ENCODE data around the gene TMPRSS7. TPM values are rescaled to one million over a fixed set of nuclear protein-coding genes. Genes with fewer than 3 reads are reported as not detected.
A peak's percentile ranks its signal among the peaks of the same experiment; 100 is the strongest.

Gene TMPRSS7
- total RNA-seq, 6 experiments from 2014 or later = 0.10 TPM; not detected in 5

GRCh38 chr3:112092496-112093179 lies 58.1 kb downstream of the TMPRSS7 start:
- Mint-ChIP-seq H3K4me3 (peak overlapping the region; percentile 71), H3K27ac (peak overlapping the region; percentile 75), H3K27me3 (ENCODE audit: insufficient read depth) (no peaks in the 10 kb centered on the region), H3K36me3 (ENCODE audit: low read depth) (peaks cover 46% of the 10 kb centered on the region), H3K9me3 (peaks cover 9% of the 10 kb centered on the region), H3K4me1 (ENCODE audit: low read depth) (peaks cover 84% of the 10 kb centered on the region)
- DNase-seq = no peak
- no peak for TF ChIP-seq CTCF (IDR thresholded peaks at IDR 0.05)

GRCh38 chr3:112093180-112093522 lies 58.6 kb downstream of the TMPRSS7 start:
- Mint-ChIP-seq H3K4me3 (peak overlapping the region; percentile 71), H3K27me3 (ENCODE audit: insufficient read depth) (no peaks in the 10 kb centered on the region), H3K9me3 (peaks cover 9% of the 10 kb centered on the region), H3K4me1 (ENCODE audit: low read depth) (peaks cover 84% of the 10 kb centered on the region), H3K36me3 (ENCODE audit: low read depth) (peaks cover 43% of the 10 kb centered on the region), H3K27ac (peak overlapping the region; percentile 75)
- no peak for DNase-seq
- TF ChIP-seq CTCF (IDR thresholded peaks at IDR 0.05) = no peak

- Mint-ChIP-seq H3K27me3 (ENCODE audit: insufficient read depth) (no peaks in the 10 kb centered on the region), H3K4me1 (ENCODE audit: low read depth) (peaks cover 64% of the 10 kb centered on the region), H3K4me3 (peak overlapping the region; percentile 39), H3K36me3 (ENCODE audit: low read depth) (peaks cover 49% of the 10 kb centered on the region), H3K27ac (peak overlapping the region; percentile 74), H3K9me3 (peaks cover 9% of the 10 kb centered on the region)
- DNase-seq = no peak
- no peak for TF ChIP-seq CTCF (IDR thresholded peaks at IDR 0.05)
Measured at GRCh38 chr3:112095731-112096130, 61.2 kb downstream of the TMPRSS7 start.

- TF ChIP-seq CTCF (IDR thresholded peaks at IDR 0.05) = no peak
- H3K27ac Mint-ChIP-seq = peak overlapping the region; percentile 74
- DNase-seq = peak; percentile 84
- H3K36me3 Mint-ChIP-seq (ENCODE audit: low read depth) = peaks cover 45% of the 10 kb centered on the region
- H3K9me3 Mint-ChIP-seq = peaks cover 9% of the 10 kb centered on the region
- H3K4me3 Mint-ChIP-seq = peak overlapping the region; percentile 39; the same call in 1 of the 2 replicates
- H3K4me1 Mint-ChIP-seq (ENCODE audit: low read depth) = peaks cover 63% of the 10 kb centered on the region
- no peaks in the 10 kb centered on the region for H3K27me3 Mint-ChIP-seq (ENCODE audit: insufficient read depth)
Measured at GRCh38 chr3:112096176-112096575, 61.6 kb downstream of the TMPRSS7 start.

GRCh38 chr3:112097378-112097777 lies 62.8 kb downstream of the TMPRSS7 start:
- H3K9me3 Mint-ChIP-seq = peaks cover 9% of the 10 kb centered on the region
- peaks cover 67% of the 10 kb centered on the region for H3K4me1 Mint-ChIP-seq (ENCODE audit: low read depth)
- peak; percentile 99 for DNase-seq
- H3K27ac Mint-ChIP-seq = peak overlapping the region; percentile 37
- H3K36me3 Mint-ChIP-seq (ENCODE audit: low read depth) = peaks cover 44% of the 10 kb centered on the region
- no peaks in the 10 kb centered on the region for H3K27me3 Mint-ChIP-seq (ENCODE audit: insufficient read depth)
- TF ChIP-seq CTCF (IDR thresholded peaks at IDR 0.05) = no peak
- 0 out of 2 replicates have a peak overlapping the region, but pooled peaks have one; percentile 1 for H3K4me3 Mint-ChIP-seq

Data from HFFc6 (cell line).